HUDEP-2 (cell line): Measurements from ENCODE around the gene ASB10.

Experiments used
- DNase-seq, 76 experiments: peaks; one replicate each; lab custom pipeline; 2025; ENCODE audit not compliant: unreplicated experiment in 76 of 76; lab: John Stamatoyannopoulos, UW

ASB10 gene

DNA sequence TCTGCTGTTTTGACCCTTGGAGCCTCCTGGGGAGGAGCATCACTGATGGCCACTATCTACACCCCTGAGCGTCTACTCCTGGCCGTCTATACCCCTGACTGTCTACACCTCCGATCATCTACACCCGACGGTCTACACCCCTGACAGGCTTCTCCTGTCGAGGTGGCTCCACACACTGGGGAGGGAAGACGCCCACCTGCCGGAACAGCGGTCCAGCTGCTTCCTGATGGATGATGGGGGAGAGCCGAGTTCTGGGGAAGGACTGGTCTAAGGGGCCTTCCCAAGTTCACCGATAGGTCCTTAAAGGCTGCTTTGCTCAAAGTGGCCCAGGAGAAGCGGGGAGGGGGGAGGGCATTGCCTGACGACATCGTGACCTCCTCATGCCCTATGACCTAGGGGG is 58.9 kb downstream of the ASB10 start:
- DNase-seq = no peak

DNA sequence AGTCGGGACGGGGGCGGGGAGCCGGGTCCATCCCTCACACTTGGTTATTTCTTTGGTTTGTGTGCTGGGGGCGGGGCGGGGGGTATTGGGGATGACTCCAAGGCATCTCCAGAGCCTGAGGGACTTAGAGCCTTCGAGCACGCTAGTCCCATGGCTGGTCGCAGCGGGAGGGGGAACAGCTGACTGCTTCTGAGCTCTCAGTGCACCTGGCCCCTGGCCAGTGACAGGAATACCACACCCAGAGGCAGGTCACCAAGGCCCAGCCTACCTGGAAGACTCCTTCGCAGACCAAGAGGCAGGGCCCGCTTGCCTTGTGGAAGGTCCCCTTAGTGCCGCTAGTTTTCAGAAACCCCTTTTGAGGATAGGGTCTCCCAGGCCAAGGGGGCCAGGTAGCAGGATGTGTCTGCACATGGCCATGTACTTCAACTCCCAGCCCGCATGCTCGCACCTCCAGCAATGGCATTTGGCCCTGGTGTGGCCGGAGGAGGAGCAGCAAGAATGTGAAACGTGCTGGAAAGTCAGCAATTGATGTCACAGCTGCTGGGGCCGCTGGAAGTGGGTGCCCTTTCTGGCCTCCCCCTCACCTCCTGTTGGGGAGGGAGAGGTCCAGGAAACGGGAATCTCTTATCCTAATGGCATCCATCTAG is 60.4 kb downstream of the ASB10 start:
- DNase-seq = no peak

DNA sequence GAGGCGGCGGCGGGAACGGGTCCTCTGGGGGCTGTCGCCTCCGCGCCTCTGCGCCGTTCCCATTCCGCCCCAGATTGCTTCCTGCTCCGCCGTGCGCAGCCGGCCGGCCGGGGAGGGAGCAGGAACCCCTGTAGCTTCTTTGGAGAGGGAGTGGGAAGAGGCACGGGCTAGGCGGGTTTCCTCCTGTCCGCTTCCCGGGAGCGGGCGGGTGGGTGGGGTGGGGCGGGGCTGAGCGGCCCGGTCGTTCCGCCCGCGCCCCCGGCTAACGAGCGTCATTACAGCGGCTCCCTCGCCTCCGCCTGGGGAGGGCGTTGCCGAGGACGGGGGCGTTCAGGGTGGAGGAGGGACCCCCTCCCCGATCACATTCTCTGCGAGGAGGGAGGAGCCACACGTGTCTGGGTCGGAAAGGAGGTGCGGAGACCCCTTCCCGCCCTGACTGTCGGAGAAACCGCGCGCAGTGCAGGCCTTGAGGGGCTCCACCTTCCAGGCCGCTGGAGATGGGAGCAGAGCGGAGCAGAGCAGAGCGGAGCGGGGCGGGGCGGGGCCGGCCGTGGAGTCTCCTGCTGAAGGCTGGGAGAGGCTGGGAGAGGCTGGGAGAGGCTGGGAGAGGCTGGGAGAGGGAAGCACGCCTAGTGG is 61.1 kb downstream of the ASB10 start:
- no peak for DNase-seq
